SK-N-SH (cell line): Measurements from ENCODE around the gene CNKSR2. TPM values are rescaled to one million over a fixed set of nuclear protein-coding genes. Genes with fewer than 3 reads are reported as not detected.

Source experiments
- CTCF ChIA-PET: fragments of 300-600, 350-600 bp; formaldehyde crosslinking; extraction: SDS; loops from one replicate; lab custom pipeline; 2021; lab: Yijun Ruan, JAX
- POLR2A ChIA-PET: fragments of 350-600 bp; sonication (Branson Sonifier 250); formaldehyde crosslinking; extraction: SDS; loops from one replicate; lab custom pipeline; 2020; ENCODE audit warnings: antibody characterized with exemption, inconsistent platforms; lab: Yijun Ruan, JAX
- DNase-seq: peaks from one replicate; pipeline ENCODE4 v3.0.0; 2012
- H2AFZ ChIP-seq: fragments of 200-600 bp; sonication (generic); 2 replicates; pipeline ENCODE4 v1.8.1; 2016; ENCODE audit warnings: antibody characterized with exemption, mild to moderate bottlenecking, low read depth
- H3F3A ChIP-seq: fragments of 200-600 bp; sonication (generic); replicated peaks from 2 replicates; pipeline ENCODE3; 2016; ENCODE audit warnings: antibody characterized with exemption, mild to moderate bottlenecking; ENCODE audit not compliant: insufficient read depth
- H3K27ac ChIP-seq, 2 experiments: fragments of 200-500 bp in 1 of 2; fragments of 200-600 bp in 1 of 2; sonication (Bioruptor generic) in 1 of 2; sonication (generic), shearing (Covaris generic) in 1 of 2; 2 replicates each; pipeline versions ENCODE4 v1.5.1 to v1.6.1; 2014 to 2016; ENCODE audit warnings: low read depth in 2 of 2, inconsistent platforms in 1 of 2, low read length in 1 of 2, mild to moderate bottlenecking in 1 of 2, mixed read lengths in 1 of 2
- H3K27me3 ChIP-seq: fragments of 200-600 bp; sonication (generic), shearing (Covaris generic); 2 replicates; pipeline ENCODE4 v1.6.1; 2016; ENCODE audit warnings: mixed run types; ENCODE audit not compliant: insufficient read depth
- H3K36me3 ChIP-seq, 2 experiments: fragments of 200-500 bp in 1 of 2; fragments of 200-600 bp in 1 of 2; sonication (Bioruptor generic) in 1 of 2; sonication (generic) in 1 of 2; replicated peaks in 1 of 2; 2 replicates each; pipeline versions ENCODE3 to v1.5.1; 2014 to 2016; ENCODE audit warnings: low read length in 1 of 2, mild to moderate bottlenecking in 1 of 2; ENCODE audit not compliant: insufficient read depth in 2 of 2, control insufficient read depth in 1 of 2
- H3K4me1 ChIP-seq, 2 experiments: fragments of 200-500 bp in 1 of 2; fragments of 200-600 bp in 1 of 2; sonication (Bioruptor generic) in 1 of 2; sonication (generic), shearing (Covaris generic) in 1 of 2; 2 replicates each; pipeline versions ENCODE4 v1.5.1 to v1.6.1; 2014 to 2016; ENCODE audit warnings: low read depth in 1 of 2, low read length in 1 of 2, mixed run types in 1 of 2; ENCODE audit not compliant: insufficient read depth in 2 of 2, control insufficient read depth in 1 of 2
- H3K4me2 ChIP-seq: fragments of 200-600 bp; sonication (generic), shearing (Covaris generic); 2 replicates; pipeline ENCODE4 v1.6.1; 2017; ENCODE audit warnings: mixed run types
- H3K4me3 ChIP-seq, 2 experiments: fragments of 200-500 bp in 1 of 2; fragments of 200-600 bp in 1 of 2; sonication (Bioruptor generic) in 1 of 2; sonication (generic), shearing (Covaris generic) in 1 of 2; 2 replicates each; pipeline versions ENCODE4 v1.5.1 to v1.8.1; 2014 to 2016; ENCODE audit warnings: low read depth in 2 of 2, inconsistent platforms in 1 of 2, low read length in 1 of 2, mild to moderate bottlenecking in 1 of 2, mixed read lengths in 1 of 2, moderate library complexity in 1 of 2
- H3K79me2 ChIP-seq: fragments of 200-600 bp; sonication (generic); 2 replicates; pipeline ENCODE4 v1.8.1; 2017; ENCODE audit warnings: mild to moderate bottlenecking; ENCODE audit not compliant: insufficient read depth
- H3K9ac ChIP-seq: fragments of 200-600 bp; sonication (generic); 2 replicates; pipeline ENCODE4 v1.6.1; 2017; ENCODE audit warnings: mixed run types
- H3K9me2 ChIP-seq: fragments of 200-600 bp; sonication (generic); 2 replicates; pipeline ENCODE4 v1.6.1; 2017; ENCODE audit warnings: mixed run types
- H3K9me3 ChIP-seq: fragments of 200-600 bp; sonication (generic); 2 replicates; pipeline ENCODE4 v1.6.1; 2017; ENCODE audit warnings: mixed run types, mild to moderate bottlenecking, moderate library complexity
- H4K20me1 ChIP-seq: fragments of 200-600 bp; sonication (generic); 2 replicates; pipeline ENCODE4 v1.6.1; 2017; ENCODE audit warnings: mild to moderate bottlenecking, mixed run types; ENCODE audit not compliant: insufficient read depth
- CHD2 ChIP-seq: fragments of 150-350 bp; IDR thresholded peaks from 2 replicates; pipeline ENCODE4 v1.6.1; 2018; ENCODE audit warnings: low read length; ENCODE audit not compliant: partially characterized antibody
- EP300 ChIP-seq, 2 experiments: IDR thresholded peaks; 2 replicates each; pipeline versions ENCODE4 v1.4.0 to v1.6.1; 2012; ENCODE audit warnings: borderline replicate concordance in 1 of 2, low read depth in 1 of 2, low read length in 1 of 2
- FOSL2 ChIP-seq: IDR thresholded peaks from 2 replicates; pipeline ENCODE4 v1.4.0; 2012; ENCODE audit warnings: low read depth, mild to moderate bottlenecking, moderate library complexity, borderline replicate concordance
- GABPA ChIP-seq: IDR thresholded peaks from 2 replicates; pipeline ENCODE4 v1.4.0; 2012; ENCODE audit warnings: low read depth, mild to moderate bottlenecking
- GATA2 ChIP-seq: sonication (generic); formaldehyde crosslinking; IDR thresholded peaks from 2 replicates; pipeline ENCODE4 v1.5.0; 2020; ENCODE audit warnings: mild to moderate bottlenecking, missing genetic modification reagents
- IRF3 ChIP-seq: fragments of 150-350 bp; IDR thresholded peaks from 2 replicates; pipeline ENCODE4 v1.6.1; 2016; ENCODE audit warnings: mild to moderate bottlenecking, low read depth, low read length
- MEF2A ChIP-seq: IDR thresholded peaks from 2 replicates; pipeline ENCODE4 v1.4.0; 2012; ENCODE audit warnings: low read depth, borderline replicate concordance
- MXI1 ChIP-seq: IDR thresholded peaks from 2 replicates; pipeline ENCODE4 v1.6.1; 2012; ENCODE audit warnings: mild to moderate bottlenecking, low read depth, low read length, improper control_type of control experiment
- PBX3 ChIP-seq: IDR thresholded peaks from 2 replicates; pipeline ENCODE4; 2012
- RAD21 ChIP-seq: IDR thresholded peaks from 2 replicates; pipeline ENCODE4 v1.6.1; 2012; ENCODE audit warnings: mild to moderate bottlenecking, low read length
- REST ChIP-seq: IDR thresholded peaks from 2 replicates; pipeline ENCODE4 v1.6.1; 2012; ENCODE audit warnings: mild to moderate bottlenecking, low read depth, low read length, moderate library complexity
- TAF1 ChIP-seq: IDR thresholded peaks from 2 replicates; pipeline ENCODE4 v1.6.1; 2012; ENCODE audit warnings: low read depth, mild to moderate bottlenecking, low read length, moderate library complexity, borderline replicate concordance
- USF1 ChIP-seq: IDR thresholded peaks from 2 replicates; pipeline ENCODE4 v1.4.0; 2012; ENCODE audit warnings: low read depth, borderline replicate concordance
- WGBS: methylation state at CpG from one replicate; pipeline ENCODE4 v1.1.6; 2017; ENCODE audit warnings: low lambda C conversion rate; 5-methylcytosine and 5-hydroxymethylcytosine counted together
- polyA plus RNA-seq, 3 experiments: library from polyadenylated mRNA; depleted of rRNA; stranded (reverse); fragments of >200 nt; gene quantifications; 2 replicates each; pipeline ENCODE4 v1.2.3, GENCODE V29; 2012

Gene CNKSR2
- polyA plus RNA-seq, 1 of the 3 experiments (the other 2 are of a cell fraction), result 0.03 TPM

GRCh38 chrX:21440911-21441310, 66.7 kb downstream of the CNKSR2 start:
- Histone ChIP-seq H3K4me1 (no peaks in the 10 kb centered on the region), H3K27me3 (no peaks in the 10 kb centered on the region), H3K9me3 (no peaks in the 10 kb centered on the region), H3K27ac (no peak overlapping the region), H2AFZ (no peak overlapping the region), H3K79me2 (no peaks in the 10 kb centered on the region), H3K36me3 (no peaks in the 10 kb centered on the region), H4K20me1 (no peaks in the 10 kb centered on the region), H3F3A (no peaks in the 10 kb centered on the region), H3K4me2 (no peak overlapping the region), H3K9me2 (no peaks in the 10 kb centered on the region), H3K9ac (no peak overlapping the region), H3K4me3 (no peak overlapping the region)
- WGBS, result 18% methylated on average over 1 of the region's 1 CpG
- TF ChIP-seq EP300 (IDR thresholded peaks at IDR 0.05; ENCODE audit: borderline replicate concordance in 1 of 2, low read depth in 1 of 2, low read length in 1 of 2) (peak in 1 of 2 experiments; percentile 26; a peak in 1 of 4 replicates), RAD21 (no peak), IRF3 (no peak), GABPA (no peak), REST (no peak), FOSL2 (no peak), MXI1 (no peak), GATA2 (peak; percentile 68), USF1 (no peak), PBX3 (no peak), TAF1 (no peak), CHD2 (no peak), MEF2A (no peak)
- ChIA-PET CTCF (interaction anchor here (1.5 kb wide), 1 partner anchor 910 kb away, joined by 3 read pairs; no protein-coding TSS in a partner anchor), POLR2A (no interaction called here)
- peak; percentile 2 for DNase-seq
